ENCODE results near the gene ANKRD36.
"Not testable (repeated sequence)": the region's sequence is repeated elsewhere in the genome, so short reads cannot be mapped to it uniquely, and the experiment has no call there.

ANKRD36 gene

DNA sequence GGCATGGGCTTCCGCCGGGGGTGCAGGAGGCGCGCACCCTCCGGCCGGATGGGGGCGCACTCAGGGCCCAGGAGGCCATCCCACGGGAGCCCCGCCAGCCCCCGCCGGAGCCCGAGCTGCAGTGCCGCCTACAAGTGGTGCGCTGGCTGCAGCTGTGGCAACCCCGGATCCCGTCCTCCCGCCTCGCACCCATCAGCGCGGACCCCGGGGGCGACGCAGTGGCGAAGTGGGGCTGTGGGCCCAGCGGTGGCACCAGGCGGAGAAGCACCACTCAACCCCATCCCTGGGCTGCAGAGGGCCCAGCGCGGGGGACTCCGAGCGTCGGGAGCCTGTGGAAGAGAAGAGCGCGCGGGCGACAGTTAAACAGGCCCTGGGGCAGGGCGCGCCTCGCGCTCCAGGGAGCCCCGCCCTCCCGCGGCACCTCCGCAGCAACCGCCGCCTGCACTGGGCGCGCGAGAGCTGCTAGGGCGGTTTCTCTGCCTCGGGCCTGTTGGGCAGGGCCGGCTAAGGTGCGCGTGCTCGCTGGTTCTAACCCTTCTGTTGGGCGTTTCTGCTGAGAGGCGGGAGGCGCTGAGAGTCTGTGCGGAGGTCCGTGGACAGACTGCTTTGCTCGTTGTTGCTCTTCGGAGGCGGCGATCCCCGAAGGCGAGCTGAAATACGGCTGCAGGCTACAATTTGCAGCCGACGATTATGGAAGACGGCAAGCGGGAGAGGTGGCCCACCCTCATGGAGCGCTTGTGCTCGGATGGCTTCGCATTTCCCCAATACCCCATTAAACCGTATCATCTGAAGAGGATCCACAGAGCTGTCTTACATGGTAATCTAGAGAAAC, at the start of gene ANKRD36:
Gene ANKRD36 (plus strand): TSS at position 104 of the 832 bp plus-strand sequence. CDS start 587 bp downstream, at position 691.
- peak; percentile 83 for DNase-seq (ENCODE audit: low read depth)

DNA sequence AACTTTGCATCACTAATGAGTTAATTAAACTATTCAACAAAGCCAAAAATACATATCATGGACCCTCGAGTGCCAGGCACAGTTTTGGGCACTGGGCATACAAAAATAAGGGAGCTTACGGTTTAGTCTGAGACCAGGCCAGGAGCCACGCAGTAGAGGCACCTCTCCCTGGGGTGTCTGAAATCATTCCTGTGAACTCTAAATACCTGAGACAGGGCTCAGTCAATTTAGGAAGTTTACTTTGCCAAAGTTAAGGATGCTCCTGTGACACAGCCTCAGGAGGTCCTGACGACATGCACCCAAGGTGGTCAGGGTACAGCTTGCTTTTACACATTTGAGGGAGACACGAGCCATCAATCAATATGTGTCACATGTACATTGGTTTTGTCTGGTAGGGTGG, 46.9 kb upstream of the ANKRD36 start:
- not testable (repeated sequence) for DNase-seq (ENCODE audit: low read depth)

DNA sequence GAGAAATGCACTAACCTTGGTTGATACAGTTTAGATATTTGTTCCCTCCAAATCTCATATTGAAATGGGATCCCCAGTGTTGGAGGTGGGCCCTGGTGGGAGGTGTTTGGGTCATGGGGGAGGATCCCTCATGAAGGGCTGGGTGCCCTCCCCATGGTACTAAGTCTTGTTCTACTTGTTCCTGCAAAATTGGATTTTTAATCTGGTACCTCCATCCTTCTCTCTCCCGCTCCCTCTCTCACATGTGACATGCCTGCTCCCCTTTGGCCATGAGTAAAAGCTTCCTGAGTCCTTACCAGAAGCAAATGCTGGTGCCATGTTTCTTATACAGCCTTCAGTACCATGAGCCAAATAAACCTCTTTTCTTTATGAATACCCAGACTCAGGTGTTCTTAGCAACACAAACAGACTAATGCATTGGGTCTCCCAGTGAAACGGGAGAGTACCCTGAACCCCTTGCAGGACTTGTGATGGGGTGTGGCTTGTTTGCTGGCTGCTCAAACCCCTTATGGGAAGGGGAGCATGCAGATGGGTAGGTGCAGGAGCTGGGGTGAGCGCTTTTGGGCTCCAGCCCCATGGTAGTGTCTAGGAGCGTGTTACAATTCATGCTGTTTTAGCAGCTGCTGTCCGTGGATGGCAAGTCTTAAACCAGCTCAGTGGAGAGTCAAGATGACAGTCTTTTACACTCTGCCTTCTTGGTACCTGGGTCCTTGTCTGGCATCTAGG, 45.5 kb upstream of the ANKRD36 start:
- DNase-seq (ENCODE audit: low read depth), result no peak

DNA sequence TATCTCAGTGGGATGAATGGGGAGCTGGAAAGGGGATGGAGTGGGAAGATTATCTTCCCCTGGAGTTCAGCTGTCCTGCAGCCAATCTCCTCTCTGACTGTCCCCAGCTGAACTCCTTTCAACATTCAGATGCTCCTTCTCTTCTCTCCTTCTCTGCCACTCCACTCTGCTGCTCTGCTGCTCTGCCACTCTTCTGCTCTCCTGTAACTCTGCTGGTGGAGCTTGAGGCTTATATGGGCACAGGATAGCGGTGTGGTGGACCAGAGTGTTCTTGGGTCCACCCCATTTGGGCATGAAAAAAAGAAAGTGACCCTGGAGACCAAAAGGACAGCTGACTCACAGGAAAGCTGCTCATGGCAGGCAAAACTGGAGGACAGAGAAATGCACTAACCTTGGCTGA, 44.9 kb upstream of the ANKRD36 start:
- no peak for DNase-seq (ENCODE audit: low read depth)

DNA sequence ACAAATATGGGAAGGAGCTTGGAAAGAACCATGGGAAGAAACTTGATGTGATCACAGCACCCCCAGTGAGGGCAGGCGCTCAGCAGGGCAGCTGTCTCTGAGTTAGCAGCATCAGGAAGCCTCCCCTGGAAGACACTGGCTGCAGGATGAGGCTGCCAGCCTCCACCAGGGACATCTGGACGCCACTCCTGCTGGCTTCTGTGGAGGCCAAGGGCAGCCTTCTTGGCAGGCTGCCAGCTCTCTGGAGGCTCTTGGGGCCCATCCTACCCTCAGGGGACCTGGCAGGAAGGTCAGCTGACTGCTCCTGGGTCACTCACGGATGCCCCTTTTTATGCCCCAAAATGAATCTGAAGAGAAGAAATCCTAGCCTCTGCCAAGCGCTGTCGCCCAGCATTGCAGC, 44.2 kb upstream of the ANKRD36 start:
- DNase-seq (ENCODE audit: low read depth), result not testable (repeated sequence)

DNA sequence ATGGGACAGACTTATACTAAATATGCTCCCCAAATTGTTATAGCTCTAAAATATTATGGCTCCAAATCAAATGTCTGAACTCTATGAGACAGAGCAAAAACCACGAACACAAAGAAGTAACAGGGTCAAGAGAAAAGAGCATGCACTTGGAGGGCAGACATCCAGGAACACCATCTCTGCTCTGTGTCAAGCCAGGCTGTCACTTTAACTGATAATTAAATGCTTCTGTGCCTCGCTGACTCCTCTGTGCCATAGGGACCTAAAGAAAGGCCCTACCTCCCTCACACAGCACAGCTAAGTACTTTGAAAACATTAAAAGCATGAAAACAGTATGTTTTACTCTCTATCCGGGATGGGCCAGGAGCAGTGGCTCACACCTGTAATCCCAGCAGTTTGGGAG, 42.0 kb upstream of the ANKRD36 start:
- not testable (repeated sequence) for DNase-seq (ENCODE audit: low read depth)

DNA sequence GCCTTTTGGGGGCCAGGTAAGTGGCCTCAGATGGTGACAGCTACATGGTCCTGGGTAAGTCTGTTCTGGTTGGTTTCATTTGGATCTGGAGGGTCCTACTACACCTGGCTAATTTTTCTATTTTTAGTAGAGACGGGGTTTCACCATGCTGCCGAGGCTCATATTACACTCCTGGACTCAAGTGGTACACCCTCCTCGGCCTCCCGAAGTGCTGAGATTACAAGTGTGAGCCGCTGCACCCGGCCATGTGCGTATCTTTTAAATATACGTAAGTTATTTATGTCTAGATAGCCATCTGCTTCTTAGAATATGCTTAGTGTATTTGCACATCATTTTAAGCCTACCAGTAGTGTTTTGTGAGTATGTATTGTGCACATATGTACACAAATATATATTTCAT, 35.7 kb upstream of the ANKRD36 start:
- not testable (repeated sequence) for DNase-seq (ENCODE audit: low read depth)

DNA sequence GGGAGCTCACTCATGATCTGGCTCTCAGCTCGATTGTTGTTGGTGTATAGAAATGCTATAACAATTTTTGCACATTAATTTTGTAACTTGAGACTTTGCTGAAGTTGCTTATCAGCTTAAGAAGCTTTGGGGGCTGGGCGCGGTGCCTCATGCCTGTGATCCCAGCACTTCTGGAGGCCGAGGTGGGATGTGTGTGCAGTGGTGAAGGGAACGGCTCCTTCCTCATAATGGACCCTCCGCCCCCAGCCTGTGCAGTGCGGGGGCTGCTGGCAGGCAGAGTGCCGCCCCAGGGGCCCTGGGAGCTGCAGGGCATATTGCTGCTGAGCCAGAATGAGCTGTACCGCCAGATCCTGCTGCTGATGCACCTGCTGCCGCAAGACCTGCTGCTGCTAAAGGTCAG, 32.1 kb upstream of the ANKRD36 start:
- not testable (repeated sequence) for DNase-seq (ENCODE audit: low read depth)

DNA sequence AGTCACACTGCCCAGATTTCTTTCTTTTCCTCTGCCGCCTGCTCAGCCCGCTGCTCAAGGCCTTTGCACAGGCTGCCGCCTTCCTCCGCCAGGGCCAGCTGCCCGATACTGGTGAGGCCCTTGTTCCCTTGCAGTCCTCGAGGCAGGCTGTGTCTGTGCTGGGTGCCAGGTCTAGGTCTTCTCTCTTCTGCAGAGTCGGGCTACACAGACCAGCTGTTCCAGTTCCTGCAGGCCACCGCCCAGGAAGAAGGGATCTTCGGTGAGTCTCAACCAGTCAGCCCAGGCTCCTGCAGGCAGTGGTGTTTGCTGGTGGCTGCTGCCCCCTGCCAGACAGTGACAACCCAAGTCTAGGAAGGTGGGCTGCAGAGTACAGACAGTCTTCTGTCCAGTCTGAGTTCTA, 30.7 kb upstream of the ANKRD36 start:
- not testable (repeated sequence) for DNase-seq (ENCODE audit: low read depth)

DNA sequence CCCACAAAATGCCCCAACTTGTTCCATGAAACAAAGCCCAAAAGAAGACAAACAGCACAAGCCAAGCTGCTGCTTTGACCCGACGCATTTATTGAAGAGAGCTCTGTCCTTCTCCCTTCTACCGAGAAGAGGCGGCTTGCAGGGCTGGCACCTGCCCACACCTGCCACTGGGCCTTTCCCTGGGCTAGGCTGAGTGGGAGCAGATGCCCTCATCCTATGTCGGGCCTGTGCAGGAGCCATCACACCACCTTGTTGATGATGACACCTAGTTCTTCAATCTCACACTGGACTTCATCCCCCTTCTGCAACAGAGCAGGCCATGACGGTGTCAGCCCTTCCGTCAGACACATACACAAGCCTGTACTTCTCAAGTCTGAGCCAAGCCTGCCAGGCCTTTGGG, 29.4 kb upstream of the ANKRD36 start:
- DNase-seq (ENCODE audit: low read depth), result not testable (repeated sequence)

DNA sequence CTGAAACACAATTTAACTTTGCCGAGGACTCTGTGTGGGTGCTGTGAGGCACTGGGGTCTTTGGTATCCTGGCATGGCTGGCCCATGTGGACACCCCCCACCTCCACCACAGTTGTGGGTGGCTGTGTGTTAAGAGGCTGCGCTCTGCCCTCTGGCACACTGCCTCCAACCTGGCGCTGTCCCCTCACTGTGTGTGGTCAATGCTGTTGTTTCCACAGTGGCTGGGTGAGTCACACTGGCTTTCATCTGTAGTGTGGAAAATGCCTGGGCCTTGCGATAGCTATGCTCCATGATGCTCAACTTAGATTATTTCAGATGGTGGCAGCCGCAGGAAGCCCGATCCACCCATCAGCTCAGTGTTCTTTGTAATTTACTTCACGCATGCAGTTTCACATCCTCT, 27.9 kb upstream of the ANKRD36 start:
- not testable (repeated sequence) for DNase-seq (ENCODE audit: low read depth)

DNA sequence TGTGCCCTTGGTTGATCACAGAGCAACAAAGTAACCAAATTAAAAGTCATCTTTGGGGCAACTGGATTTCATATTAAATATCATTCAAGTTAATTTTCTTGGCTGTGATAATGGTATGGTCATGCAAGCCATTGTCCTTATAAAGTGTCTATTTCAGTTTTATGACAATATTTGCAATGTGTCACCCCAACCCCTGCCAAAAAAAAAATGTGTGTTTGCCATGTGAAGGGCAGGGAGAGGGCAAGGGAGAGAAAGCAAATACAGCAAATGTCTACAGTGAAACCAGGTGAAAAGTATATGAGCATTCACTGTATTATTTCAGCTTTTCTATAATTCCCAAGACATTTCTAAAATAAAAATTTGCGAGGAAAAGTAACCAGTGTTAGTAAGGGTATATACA, 24.2 kb upstream of the ANKRD36 start:
- DNase-seq (ENCODE audit: low read depth), result not testable (repeated sequence)

DNA sequence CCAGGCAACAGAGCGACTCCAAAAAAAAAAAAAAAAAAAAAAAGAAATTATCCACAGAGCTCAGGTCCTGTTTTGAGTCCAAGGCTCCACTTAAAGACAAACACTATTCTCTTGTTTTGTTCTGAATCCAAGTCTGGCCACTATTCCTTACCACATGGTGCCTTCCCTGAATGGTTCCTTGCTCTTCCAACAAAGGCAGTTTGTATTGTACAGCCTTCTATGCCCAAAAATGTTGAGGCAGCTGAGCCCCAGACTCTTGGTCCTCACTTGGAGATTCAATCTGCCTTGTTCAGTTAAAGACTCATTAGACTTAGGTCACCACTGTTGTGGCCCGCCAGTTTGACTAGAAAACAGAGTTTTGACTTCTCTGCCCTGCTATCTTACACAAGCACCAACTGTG, 20.0 kb upstream of the ANKRD36 start:
- not testable (repeated sequence) for DNase-seq (ENCODE audit: low read depth)

DNA sequence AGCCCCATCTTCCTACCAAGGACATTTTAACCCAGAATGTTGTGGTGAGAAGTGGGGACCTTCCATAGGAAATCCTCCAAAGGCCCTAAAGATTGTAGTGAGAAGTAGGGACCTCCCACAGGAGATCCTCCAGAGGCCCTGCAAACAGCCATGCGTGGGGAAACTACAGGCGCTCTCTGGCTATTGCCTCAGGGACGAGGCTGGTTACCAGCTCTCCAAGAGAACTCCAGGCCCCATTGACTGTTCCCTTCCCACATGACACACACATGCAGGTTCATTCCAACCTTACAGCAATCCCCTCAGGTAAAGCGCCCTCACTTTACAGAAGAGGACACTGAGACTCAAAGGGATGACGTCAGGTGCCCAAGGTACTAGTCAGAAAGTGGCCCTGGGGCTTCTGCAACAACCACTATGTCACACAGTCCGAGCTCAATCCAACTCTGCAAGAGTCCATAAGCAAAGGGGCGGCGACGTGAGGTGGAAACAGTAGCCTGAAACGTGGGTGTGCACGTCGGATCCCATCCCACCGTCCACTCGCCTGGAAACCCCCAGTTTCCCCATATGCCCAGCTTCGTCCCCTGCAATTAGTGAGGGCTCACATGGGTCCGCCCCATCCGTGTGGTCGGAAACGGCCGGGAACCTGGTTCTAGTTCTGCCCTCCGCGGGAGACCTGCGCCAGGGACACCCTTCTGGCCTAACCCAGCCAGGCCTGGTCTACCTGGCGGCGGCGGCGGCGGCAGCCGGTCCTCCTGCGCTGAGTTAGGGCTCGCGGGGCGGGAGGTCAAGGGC, 18.8 kb upstream of the ANKRD36 start:
- DNase-seq (ENCODE audit: low read depth), result not testable (repeated sequence)

DNA sequence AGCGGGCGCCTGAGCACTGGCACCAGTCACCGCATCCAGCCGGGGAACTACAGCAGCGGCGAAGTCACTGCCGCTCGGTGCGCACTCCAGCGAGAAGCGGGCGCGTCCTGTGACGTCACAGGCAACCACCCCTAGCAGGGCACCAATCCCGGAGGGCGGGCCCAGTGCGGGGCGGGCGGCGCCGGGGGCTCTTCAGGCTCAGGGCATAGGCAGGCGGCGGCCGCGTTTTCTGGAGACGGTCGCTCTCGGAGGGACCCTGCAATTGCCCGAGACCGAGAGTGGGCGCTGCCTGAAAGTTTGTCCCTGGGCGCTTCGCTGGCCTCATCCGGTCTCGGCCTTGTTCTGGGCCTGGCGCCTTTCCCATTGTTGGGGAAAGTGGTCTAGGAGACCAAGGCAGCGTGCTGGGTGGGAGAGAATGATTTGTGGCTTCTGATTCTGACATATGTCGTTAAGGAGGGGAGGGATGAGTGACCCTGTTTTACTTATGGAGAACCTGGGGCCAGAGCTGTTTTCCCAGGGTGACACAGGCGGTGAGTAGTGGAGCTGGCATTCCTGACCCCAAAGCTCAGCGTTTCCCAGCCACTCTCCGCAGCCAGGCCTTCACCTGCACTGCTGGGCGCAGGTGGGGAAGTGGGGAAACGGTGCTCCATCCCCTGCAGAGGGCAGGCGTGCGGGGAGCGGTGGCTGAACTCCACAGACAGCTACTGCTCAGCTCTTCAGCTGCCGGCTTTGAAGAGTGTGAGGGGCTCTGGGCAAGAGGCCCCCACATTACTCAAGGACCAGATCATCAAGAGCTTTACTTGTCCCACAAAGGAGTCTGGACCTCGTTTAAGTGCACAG, 18.0 kb upstream of the ANKRD36 start, which contains the start of gene FAHD2B:
Gene FAHD2B (minus strand): TSS at position 111 of the 840 bp plus-strand sequence. CDS start 3,176 bp downstream, outside the sequence.
- peak; percentile 36 for DNase-seq (ENCODE audit: low read depth)

DNA sequence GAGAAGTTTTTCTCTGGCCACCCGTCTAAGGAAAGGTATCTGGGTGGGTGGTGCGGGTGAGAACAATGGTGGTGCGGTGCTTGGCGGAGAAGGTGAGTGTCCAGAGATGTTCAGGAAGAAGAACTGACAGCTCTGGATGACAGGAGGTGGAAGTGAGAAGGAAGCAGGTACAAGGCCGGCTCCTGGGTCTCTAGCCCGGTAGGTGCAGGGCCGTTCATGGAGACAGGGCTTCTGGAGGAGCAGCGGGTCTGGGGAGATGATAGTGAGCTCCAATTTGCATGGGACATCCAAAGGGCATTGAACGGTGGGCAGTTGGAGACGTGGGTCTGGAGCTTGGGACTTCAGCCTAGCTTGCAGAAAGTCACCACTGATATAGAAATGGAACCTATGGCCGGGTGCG, 17.3 kb upstream of the ANKRD36 start:
- DNase-seq (ENCODE audit: low read depth), result no peak

DNA sequence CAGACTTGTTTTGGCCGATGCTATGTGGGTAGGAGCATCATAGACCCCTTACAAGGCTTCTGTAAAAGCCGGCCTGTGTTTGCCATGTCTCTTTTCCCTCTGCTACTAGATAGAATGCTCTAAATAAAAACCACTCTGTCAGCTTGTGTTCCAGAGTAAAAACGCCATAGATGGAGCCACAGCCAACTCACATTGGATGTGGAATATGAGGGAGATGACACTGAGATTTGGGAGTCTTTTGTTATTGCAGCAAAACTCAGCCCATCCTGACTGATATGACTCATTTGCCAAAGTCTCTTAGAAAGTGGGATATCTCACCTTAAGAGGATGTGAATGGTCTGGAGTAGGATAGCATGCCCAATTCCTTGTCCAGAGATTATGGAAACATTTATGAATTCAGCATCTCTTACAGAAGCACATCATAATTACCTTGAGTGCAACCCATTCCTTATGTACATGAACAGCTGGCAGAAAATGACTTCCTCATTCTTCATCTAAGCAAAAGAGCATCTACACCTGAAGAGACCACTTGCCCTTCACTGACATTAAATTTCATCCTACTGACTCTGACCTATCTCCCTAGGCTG, 14.1 kb upstream of the ANKRD36 start:
- DNase-seq (ENCODE audit: low read depth), result not testable (repeated sequence)

DNA sequence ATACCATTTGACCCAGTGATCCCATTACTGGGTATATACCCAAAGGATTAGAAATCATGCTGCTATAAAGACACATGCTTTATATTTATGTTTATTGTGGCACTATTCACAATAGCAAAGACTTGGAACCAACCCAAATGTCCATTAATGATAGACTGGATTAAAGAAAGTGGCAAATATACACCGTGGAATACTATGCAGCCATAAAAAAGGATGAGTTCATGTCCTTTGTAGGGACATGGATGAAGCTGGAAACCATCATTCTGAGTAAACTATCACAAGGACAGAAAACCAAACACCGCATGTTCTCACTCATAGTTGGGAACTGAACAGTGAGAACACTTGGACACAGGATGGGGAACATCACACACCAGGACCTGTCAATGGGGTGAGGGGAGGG, 6.1 kb upstream of the ANKRD36 start:
- not testable (repeated sequence) for DNase-seq (ENCODE audit: low read depth)

DNA sequence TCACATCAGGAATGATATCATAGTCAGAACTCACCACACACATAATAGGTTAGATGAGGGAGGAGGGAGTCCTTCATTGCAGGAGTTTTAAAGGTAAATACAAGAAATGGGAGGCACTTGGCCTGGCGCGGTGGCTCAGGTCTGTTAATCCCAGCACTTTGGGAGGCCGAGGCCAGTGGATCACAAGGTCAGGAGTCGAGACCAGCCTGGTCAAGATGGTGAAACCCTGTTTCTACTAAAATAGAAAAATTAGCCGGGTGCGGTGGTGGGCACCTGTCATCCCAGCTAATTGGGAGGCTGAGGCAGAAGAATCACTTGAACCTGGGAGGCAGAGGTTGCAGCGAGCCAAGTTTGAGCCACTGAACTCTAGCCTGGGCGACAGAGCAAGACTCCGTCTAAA, 1.7 kb upstream of the ANKRD36 start:
- DNase-seq (ENCODE audit: low read depth), result not testable (repeated sequence)

DNA sequence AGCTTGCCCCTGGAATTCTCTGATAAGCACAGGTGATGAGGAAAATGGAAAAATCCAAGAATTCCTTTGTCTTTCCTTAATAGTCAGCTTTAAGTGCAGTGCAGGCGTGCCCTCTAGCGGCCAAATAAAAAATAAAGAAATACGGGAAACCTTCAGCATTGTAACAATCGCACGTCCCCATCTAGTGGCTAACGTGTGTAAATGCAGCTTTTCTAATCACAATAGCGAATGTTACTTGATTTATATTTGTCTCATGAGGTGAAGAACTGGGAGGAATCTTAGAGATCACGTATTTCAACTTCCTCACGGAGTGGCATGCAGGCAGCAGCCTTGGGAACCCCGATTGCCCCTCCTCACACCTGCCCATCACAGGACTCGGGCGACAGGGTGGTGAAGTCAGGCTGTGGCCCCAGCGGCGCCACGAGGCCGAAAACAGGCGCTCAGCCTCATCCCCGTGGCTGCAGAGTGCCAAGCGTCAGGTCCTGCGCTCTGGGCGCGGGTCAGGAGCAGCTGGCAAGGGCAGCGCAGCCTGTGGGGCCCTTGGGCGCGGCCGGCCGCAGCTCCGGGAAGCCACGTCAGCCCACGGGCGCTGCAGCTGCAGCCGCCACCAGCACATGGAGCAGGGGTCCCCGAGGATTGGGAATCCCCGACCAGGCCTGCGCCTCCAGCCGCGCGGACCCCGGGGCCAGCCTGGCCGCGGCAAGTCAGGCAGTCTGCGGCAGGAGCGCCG, 468 bp upstream of the ANKRD36 start:
- peak; percentile 65 for DNase-seq (ENCODE audit: low read depth)
